GF-D8 (cell line): ENCODE measurements around the gene SLC26A1.

ENCODE experiments used
- DNase-seq: peaks from one replicate; lab custom pipeline; 2025; lab: John Stamatoyannopoulos, UW

The SLC26A1 gene

GRCh38 chr4:964346-965025 lies 28.7 kb downstream of the SLC26A1 start:
- DNase-seq = no peak

- DNase-seq = no peak
These were observed 29.7 kb downstream of the SLC26A1 start for GRCh38 chr4:963276-964225.

- no peak for DNase-seq
These were observed 30.7 kb downstream of the SLC26A1 start for GRCh38 chr4:962231-963208.

- no peak for DNase-seq
These were observed 31.6 kb downstream of the SLC26A1 start for GRCh38 chr4:961351-962230.

GRCh38 chr4:960636-961350 lies 32.4 kb downstream of the SLC26A1 start:
- no peak for DNase-seq

- no peak for DNase-seq
These were observed 33.0 kb downstream of the SLC26A1 start for GRCh38 chr4:960140-960635.

- no peak for DNase-seq
These were observed 33.7 kb downstream of the SLC26A1 start for GRCh38 chr4:959338-960139.

GRCh38 chr4:958696-959337 lies 34.4 kb downstream of the SLC26A1 start:
- no peak for DNase-seq

GRCh38 chr4:958314-958665 lies 34.9 kb downstream of the SLC26A1 start:
- no peak for DNase-seq

GRCh38 chr4:957581-958313 lies 35.5 kb downstream of the SLC26A1 start:
- no peak for DNase-seq

- no peak for DNase-seq
These were observed 36.0 kb downstream of the SLC26A1 start for GRCh38 chr4:957231-957580.

GRCh38 chr4:956531-957230 lies 36.5 kb downstream of the SLC26A1 start:
- DNase-seq = no peak

GRCh38 chr4:955931-956381 lies 37.2 kb downstream of the SLC26A1 start:
- DNase-seq = no peak

GRCh38 chr4:955161-955921 lies 37.9 kb downstream of the SLC26A1 start:
- no peak for DNase-seq

GRCh38 chr4:954211-955020 lies 38.8 kb downstream of the SLC26A1 start:
- DNase-seq = no peak

- DNase-seq = no peak
These were observed 39.7 kb downstream of the SLC26A1 start for GRCh38 chr4:953574-953915.
